NCI-H446 (cell line): ENCODE data around the gene SLC2A11.
"Not testable (repeated sequence)": the region's sequence is repeated elsewhere in the genome, so short reads cannot be mapped to it uniquely, and the experiment has no call there.

Experiments used
- DNase-seq, 2 experiments: peaks; one replicate each; lab custom pipeline; 2025; lab: John Stamatoyannopoulos, UW

Gene SLC2A11

DNA sequence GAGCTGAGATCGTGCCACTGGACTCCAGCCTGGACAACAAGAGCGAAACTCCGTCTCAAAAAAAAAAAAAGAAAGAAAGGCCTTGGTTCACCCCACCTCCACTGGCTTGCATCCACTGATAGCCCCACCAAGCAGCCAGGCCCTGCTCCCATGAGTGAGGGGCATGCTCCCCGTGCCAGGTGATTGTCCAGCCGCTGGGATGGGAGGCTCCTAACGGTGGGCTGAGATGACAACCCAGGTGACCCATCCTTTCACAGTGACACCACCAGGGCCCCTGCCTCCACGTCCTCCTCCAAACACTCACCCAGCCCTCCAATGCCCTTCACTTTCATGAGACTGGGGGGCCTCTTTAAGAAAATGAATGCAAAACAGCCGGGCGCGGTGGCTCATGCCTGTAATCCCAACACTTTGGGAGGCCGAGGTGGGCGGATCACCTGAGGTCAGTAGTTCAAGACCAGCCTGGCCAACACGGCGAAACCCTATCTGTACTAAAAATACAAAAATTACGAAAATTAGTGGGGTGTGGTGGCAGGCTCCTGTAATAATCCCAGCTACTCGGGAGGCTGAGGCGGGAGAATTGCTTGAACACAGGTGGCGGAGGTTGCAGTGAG is 10.3 kb upstream of the SLC2A11 start:
- DNase-seq = no peak

DNA sequence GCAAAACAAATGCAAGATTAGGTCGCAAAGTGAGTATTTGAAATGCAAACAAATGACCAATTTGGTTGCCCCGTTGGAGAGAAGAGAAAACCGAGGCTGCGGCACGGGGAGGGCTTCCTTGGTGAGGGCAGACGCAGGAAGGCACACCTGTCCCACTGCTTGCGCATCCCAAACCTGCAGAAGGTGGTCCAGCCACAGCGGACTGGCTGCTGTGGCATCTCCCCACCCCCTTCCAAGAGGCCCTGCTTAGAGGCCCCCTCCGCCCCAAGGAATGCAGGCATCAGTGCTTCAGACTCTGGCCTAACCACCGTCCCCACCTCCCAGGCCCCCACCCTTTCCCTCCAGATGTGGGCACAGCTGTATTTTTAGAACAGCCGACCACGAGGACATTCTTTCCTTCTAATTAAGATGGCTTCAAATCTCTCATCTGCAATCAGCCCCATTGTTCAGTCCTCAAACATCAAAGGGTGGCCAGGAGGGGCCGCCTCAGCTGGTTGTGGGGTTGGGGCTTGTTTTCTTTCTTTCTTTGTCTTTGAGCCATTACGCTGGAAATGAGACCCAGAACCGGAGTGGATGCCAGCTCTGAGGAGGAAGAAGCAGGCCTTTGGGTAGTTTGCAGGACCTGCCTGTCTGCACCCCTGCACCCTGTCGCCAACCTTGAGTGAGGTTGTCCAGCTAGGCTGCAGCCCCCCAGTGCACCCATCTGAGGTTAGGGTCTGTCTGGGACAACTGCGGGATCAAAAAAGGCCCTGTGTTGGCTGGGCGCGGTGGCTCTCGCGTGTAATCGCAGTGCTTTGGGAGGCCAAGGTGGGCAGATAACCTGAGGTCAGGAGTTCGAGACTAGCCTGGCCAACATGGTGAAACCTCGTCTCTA is 9.4 kb upstream of the SLC2A11 start:
- DNase-seq = no peak

DNA sequence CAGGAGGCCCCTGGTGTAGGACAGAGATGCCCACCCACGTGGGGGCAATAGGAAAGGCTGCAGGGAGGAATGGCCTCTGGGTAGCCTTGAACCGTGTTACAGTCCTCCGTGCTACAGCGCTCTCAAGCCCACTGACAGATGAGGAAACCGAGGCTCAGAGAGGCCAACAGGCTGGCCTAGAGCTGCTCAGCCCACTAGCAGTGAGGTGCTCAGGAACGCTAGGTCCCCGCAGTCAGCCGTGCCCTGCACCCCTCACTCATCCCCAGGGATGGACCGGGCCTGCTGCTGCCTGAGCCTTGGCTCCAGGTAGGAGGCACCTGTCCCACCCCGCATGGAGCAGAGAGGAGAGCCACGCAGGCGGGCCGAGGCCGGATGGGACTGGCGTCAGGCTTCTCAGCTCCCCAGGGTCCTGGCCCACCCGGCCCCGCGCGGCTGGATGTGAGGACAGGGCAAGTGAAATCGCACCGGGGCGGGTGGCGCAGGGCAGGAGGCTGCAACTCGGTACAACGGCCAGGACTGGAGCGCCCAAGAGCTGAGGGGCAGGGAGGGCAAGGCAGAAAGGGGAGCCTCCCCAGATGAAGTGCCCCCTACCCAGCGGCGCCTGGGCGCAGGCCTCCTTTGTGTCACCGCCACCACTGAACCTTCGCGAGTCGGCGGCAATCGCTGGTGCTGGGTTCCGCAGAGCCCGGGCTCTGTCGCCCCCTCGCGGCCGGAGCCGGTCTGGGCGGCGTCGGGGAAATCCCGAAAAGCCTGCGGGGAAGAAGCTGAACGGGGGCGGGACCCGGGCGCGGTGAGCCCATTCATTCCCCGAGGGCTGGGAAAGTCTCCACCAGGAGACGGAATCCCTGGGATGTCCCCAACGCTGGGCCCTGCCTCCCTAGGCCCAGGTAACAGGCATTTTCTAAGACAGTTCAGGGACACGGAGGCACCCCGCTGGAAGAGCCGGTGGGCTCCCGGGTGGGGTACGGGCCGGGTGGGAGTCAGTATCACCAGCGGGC is 8.4 kb upstream of the SLC2A11 start:
- peak; percentile 67 to 89 for DNase-seq

DNA sequence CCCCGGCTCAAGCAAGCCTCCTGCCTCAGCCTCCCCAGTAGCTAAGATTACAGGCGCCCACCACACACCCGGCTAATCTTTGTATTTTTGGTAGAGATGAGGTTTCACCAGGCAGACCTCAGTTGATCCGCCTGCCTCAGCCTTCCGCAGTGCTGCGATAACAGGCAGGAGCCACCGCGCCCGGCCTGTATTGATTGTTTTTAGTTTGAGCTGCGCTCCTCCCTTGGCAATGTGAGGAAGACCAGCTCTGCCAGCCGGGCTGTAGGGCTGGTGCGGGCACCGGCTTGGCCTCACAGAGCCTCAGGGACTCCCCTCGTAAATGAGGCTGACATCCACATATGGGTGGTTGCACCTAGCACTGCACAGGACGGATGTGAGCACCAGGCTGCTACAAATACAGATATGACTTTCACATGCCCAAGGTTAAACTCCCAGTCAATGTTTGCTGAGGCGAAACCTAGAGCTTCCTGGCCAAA is 7.5 kb upstream of the SLC2A11 start:
- DNase-seq = no peak

DNA sequence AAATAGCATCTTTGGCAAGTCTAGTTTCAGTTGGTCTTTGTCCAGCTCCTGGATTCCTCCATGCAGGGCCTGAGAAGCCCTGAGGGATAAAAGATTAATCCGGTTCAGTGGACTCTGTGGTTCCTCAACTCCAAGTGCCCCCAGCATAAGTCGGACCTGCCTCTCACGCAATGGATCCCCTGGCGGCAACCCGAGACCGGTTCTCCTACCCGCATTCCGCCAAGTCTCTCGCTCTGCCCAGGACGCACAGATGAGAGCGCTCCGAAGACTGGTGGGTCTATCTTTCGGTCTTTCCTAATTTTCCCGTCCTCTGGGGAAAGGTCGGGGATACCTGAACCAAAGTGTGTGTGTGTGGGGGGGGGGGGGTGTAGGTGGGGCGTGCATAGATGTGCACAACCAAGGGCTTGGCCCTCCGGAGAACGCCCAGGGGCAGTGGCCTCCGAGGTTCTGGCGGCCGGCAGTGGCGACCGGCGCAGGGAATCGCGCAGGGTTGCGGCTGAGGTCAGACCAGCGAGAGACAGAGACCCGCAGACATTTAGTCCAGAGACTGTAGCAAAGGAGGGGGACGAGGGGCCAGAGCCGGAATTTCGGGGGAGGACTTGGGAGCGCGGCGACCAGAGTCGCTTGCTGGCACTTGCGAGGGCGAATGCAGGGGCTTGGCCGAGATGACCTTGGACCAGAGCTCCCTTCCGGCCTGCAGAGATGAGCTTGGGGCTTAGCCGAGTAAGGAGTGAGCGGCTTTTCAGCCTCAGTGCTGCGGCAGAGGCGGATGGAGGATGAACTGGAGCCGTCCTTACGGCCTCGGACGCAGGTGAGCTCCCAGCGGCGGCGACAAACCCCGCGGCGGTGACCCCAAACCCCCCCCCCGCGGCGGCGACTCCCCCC is 712 bp upstream of the SLC2A11 start:
- DNase-seq = no peak

DNA sequence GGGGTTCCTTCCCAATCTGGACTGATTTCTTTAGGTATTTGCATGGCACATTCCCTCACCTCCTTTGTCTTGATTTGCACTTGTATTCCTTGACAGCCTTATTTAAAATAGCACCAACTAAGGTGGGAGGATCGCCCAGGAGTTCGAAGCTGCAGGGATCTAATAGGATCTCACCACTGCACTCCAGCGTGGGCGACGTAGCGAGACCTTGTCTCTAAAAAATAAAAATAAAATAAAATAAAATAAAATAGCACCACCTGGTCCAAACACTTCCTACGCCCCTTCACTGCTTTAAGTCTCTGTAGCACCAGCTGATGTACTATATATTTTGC is 775 bp downstream of the SLC2A11 start:
- no peak for DNase-seq

DNA sequence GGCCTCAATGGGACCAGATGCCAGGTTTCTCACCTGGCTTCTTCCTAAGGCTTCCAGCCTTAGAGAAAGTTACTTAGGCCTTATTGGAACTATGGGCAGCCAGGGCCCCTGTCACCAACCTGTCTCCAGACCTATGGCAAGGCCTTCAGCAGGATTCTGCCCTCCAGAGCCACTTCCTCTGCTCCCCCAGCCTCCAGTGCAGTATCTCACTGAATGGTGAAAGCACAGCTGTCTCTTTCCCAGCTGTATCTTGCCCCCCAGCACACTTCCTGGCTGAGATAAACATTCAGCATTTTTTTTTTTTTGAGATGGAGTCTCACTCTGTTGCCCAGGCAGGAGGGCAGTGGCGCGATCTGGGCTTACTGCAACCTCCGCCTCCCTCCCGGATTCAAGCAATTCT is 1.5 kb downstream of the SLC2A11 start:
- DNase-seq = no peak

DNA sequence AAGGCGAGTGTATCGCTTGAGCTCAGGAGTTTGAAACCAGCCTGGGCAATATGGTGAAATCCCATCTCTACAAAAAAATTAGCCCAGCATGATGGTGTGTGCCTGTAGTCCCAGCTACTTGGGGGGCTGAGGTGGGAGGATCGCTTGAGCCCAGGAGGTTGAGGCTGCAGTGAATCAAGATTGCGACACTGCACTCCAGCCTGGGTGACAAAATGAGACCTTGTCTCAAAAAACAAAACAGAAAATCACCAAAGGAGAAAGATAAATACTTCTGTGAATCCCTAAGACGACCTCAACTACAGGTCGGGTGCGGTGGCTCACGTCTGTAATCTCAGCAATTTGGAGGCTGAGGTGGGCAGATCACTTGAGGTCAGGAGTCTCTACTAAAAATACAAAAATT is 2.5 kb downstream of the SLC2A11 start:
- not testable (repeated sequence) for DNase-seq

DNA sequence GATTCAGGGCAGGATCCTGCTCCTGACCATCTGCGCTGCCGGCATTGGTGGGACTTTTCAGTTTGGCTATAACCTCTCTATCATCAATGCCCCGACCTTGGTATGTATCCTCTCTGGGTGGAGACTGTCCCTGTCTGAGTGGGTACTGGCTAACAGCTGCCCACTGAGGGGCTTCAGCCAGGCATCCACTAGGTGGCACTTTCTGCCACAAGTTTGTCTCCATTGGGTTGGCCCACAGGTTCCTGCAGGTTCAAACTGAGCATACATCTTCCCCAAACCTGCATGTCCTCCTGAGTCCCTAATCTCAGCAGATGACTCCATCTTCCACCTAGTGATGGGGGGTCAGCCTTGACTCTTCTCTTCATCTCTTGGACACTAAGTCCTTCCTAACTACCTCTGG is 4.4 kb downstream of the SLC2A11 start:
- peak; percentile 7 to 70 for DNase-seq

DNA sequence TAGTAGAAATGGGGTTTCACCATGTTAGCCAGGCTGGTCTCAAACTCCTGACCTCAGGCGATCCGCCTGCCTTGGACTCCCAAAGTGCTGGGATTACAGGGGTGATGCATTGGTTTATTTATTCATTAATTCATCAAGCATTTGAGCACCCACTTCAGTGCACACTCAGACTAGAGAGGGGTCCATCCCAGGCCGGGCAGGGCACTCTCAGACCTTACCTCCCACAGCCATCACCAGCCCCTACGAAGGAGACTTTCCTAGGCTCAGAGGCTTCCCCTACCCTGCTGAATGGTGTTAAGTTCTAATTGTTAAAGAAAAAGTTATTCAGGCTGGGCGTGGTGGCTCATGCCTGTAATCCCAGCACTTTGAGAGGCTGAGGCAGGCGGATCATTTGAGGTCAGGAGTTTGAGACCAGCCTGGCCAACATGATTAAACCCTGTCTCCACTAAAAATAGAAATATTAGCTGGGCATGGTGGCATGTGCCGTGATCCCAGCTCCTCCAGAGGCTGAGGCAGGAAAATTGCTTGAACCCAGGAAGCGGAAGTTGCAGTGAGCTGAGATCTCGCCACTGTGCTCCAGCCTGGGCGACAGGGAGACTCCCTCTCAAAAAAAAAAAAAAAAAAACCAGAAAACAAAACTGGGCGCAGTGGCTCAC is 7.0 kb downstream of the SLC2A11 start:
- not testable (repeated sequence) for DNase-seq

DNA sequence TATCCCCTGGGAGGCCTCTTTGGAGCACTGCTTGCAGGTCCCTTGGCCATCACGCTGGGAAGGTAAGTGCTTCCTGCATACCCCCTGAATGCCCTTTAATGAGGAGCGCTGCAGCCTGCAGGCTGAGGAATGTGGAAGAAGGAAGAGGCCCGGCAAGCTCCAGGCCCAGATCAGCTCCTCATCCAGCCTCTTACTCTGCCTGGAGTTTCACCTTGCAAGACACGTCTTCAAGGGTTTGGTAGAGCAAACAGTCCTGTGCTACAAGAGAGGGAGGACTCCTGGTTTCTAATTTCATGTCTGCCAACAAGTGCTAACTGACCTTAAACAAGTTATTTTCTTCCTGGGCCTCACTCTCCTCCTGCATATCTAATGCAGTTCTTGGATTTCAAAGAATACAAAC is 10.9 kb downstream of the SLC2A11 start:
- no peak for DNase-seq

DNA sequence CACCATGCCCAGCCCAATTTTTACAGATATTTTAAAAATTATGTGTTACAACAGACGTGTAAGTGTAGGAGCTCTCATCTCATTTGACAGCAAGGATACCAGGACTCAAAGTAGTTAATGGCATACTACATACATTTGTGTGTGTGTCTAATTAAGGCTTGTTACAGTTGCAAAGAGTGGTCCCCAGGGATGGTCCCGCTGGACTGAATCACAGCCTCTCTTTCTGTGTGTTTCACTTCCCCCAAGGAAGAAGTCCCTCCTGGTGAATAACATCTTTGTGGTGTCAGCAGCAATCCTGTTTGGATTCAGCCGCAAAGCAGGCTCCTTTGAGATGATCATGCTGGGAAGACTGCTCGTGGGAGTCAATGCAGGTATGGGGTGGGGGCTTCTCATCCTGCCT is 17.2 kb downstream of the SLC2A11 start:
- no peak for DNase-seq

DNA sequence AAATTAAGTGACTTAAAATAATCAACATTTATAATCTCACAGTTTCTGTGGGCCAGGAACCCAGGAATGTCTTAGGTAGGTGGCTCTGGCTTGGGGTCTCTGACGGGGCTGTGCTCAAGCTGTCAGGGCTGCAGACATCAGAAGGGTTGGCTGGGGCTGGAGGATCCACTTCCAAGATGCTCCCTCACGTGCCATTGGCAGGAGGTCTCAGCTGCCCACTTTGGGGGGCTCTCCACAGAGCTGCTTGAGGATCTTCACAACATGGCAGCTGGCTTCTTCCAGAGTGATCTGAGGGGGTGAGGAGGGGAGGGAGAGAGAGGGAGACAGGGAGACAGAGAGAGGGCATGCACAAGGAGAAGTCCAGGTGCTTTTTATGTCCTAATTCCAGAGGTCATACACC is 18.1 kb downstream of the SLC2A11 start:
- DNase-seq = no peak

DNA sequence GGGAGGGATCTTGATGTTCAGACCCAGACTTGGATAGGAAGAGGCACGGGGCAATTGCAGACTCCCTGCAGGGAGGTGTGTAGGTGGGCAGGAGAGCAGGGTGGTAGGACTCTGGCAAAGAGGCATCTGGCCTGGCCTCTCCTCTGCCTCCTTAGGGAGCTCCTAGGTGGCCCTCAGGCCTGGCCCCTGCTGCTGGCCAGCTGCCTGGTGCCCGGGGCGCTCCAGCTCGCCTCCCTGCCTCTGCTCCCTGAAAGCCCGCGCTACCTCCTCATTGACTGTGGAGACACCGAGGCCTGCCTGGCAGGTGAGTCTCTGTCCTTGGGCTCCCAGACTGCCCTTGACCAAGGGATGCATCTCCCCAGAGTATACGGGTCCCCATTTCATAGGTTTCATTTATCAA is 19.9 kb downstream of the SLC2A11 start:
- no peak for DNase-seq

DNA sequence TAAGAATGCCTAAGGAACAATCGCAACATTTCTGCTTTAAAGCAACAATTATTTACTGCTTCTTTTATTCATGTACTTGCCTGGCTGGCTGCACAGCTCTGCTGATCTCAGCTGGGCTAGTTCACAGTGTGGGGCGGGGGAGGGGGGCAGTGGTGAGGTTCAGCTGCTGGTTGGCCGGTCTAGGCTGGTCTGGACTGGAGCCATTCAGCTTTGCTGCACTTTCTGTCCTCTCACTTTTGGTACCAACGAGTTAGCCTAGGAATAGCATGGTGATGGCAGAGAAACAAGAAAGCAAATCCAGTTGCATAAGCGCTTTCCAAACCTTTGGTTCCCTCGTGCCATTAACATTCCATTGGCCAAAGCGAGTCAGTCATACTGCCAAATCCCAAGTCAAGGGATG is 20.5 kb downstream of the SLC2A11 start:
- no peak for DNase-seq

DNA sequence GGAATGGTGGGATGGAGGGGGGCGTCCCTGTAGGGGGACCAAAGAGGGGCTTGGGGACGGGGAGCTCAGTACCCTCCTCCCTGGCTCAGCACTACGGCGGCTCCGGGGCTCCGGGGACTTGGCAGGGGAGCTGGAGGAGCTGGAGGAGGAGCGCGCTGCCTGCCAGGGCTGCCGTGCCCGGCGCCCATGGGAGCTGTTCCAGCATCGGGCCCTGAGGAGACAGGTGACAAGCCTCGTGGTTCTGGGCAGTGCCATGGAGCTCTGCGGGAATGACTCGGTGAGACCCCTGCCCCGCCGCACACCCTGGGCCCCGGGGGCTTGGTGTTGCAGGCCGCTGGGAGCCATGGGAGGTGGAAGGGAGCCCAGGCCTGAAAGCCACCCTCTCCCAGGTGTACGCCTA is 24.7 kb downstream of the SLC2A11 start:
- no peak for DNase-seq

DNA sequence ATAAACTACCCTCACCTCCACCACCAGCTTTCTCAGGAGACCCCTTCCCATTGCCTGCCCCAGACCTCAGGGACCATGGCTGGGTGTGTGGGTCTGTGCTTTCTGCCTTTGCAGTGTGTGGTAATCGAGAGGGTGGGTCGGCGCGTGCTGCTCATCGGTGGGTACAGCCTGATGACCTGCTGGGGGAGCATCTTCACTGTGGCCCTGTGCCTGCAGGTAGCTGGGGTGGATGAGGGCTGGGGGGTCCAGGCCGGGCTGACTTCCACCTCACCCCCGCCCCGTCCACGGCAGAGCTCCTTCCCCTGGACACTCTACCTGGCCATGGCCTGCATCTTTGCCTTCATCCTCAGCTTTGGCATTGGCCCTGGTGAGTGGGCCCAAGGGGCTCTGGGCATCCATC is 26.0 kb downstream of the SLC2A11 start:
- DNase-seq = no peak

DNA sequence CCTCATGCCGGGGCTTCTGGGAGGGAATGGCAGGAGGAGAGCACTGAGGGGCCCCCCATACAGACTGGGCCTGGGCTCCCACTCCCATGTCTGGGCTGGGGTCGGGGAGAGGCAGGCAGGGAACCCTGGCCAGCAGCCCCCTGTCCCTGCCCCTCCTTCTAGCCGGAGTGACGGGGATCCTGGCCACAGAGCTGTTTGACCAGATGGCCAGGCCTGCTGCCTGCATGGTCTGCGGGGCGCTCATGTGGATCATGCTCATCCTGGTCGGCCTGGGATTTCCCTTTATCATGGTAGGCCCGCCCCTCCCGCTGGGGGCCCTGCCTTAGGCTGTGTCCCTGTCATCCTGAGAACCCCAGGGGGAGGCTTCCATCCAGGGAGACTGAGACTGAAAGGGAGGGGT is 26.5 kb downstream of the SLC2A11 start:
- no peak for DNase-seq

DNA sequence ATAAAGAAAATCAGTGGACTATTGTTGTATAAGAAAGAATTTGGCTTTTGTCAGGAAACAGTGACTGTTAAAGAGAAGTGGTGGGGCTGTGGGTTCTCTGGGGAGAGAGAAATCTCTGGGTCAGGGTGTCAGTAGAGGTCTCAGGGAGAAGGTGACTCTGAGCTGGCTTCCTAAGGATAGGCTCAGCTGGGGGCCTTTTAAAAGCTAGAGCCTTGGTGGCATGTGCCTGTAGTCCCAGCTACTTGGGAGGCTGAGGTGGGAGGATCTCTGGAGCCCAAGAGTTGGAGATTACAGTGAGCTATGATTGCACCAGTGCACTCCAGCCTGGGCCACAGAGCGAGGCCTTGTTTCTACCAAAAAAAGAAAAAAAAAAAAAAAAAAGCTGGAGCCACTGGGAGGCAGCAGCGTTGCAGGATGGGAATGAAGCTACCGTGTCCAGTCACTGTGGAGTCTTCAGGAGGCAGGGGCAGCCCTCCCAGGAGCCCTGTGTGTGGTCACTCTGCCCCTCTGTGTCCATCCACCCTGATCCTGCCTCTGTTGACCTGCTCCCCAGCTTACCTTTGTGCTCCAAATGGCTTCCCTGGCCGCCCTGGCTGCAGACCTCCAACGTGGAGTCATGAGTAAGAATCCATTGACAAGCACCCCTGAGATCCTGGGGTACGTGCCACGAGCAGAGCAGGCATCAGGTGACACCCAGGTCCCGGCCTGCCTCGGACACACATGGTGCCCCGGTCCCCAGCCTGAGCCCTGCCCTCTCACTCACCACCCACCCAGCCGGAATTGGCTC is 31.1 kb downstream of the SLC2A11 start:
- DNase-seq = peak in 1 of 2 experiments; percentile 14

DNA sequence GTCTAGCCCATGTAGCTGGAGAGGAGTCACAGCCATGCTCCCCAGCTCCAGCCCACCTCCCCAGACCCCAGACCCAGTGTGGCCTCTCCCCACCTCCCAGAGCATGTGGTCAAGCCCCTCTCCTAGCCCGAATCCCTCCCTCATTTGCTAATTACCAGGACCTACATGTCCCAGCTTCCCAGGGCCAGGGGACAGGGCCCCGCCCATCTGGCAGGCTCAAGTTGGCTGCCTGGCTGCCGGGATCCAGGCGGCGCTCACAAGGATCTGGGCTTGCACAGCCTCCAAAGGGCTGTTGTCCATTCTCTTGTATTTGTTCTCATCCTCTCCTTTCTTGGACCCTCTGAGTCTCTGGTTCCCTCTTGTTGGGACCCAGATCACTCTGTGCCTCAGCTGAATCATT is 31.9 kb downstream of the SLC2A11 start:
- DNase-seq = no peak
